ENCODE measurements around the gene LIAS. TPM values are rescaled to one million over a fixed set of nuclear protein-coding genes. Genes with fewer than 3 reads are reported as not detected.

LIAS gene
- total RNA-seq, 2 experiments from 2014 or later, result 35.8 to 42.5 TPM

DNA sequence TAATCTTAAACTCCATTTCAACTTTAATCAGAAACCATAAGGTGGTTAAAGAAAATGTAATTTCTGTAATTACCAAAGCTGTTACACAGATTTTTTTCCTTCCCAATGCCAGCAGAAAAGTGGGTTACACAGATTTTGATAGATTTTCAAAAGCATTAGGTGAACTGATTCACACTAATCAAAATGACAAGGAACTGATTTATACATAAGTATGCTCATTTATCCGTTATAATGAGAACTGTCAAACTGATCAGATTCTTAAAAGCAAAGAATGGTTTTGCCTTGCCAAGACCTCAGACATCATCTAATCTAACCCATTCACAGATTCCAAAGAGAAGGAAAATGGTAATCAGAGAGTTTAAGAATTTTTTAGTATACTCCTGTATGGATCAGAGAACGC, 63.2 kb downstream of the LIAS start:
- DNase-seq (no peak), ATAC-seq (no peak)
- POLR2A ChIA-PET, result no interaction called here
- intact Hi-C loops (cut with micrococcal nuclease), result no loop called here
- H3K4me3 Mint-ChIP-seq, result no peak overlapping the region
- no peaks in the 10 kb centered on the region for H3K36me3 Mint-ChIP-seq (ENCODE audit: low read depth)
- H3K27ac Mint-ChIP-seq, result no peak overlapping the region
- no peaks in the 10 kb centered on the region for H3K9me3 Mint-ChIP-seq
- H3K4me1 Mint-ChIP-seq (ENCODE audit: low read depth), result peaks cover 11% of the 10 kb centered on the region
- no peaks in the 10 kb centered on the region for H3K27me3 Mint-ChIP-seq
- TF ChIP-seq, protein P1, sequence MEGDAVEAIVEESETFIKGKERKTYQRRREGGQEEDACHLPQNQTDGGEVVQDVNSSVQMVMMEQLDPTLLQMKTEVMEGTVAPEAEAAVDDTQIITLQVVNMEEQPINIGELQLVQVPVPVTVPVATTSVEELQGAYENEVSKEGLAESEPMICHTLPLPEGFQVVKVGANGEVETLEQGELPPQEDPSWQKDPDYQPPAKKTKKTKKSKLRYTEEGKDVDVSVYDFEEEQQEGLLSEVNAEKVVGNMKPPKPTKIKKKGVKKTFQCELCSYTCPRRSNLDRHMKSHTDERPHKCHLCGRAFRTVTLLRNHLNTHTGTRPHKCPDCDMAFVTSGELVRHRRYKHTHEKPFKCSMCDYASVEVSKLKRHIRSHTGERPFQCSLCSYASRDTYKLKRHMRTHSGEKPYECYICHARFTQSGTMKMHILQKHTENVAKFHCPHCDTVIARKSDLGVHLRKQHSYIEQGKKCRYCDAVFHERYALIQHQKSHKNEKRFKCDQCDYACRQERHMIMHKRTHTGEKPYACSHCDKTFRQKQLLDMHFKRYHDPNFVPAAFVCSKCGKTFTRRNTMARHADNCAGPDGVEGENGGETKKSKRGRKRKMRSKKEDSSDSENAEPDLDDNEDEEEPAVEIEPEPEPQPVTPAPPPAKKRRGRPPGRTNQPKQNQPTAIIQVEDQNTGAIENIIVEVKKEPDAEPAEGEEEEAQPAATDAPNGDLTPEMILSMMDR (IDR thresholded peaks at IDR 0.05), result no peak
- CTCF ChIA-PET, result interaction anchor here (0.6 to 1.0 kb wide), 2 partner anchors 30 to 125 kb away, joined by 3 read pairs; no protein-coding TSS in a partner anchor

GRCh38 chr4:39524161-39524957, 65.5 kb downstream of the LIAS start:
- H3K9me3 Mint-ChIP-seq, result no peaks in the 10 kb centered on the region
- intact Hi-C loops (cut with micrococcal nuclease), result no loop called here
- POLR2A ChIA-PET, result no interaction called here
- H3K27me3 Mint-ChIP-seq, result no peaks in the 10 kb centered on the region
- H3K4me1 Mint-ChIP-seq (ENCODE audit: low read depth), result peaks cover 17% of the 10 kb centered on the region
- no peaks in the 10 kb centered on the region for H3K36me3 Mint-ChIP-seq (ENCODE audit: low read depth)
- DNase-seq (no peak), ATAC-seq (no peak)
- TF ChIP-seq, protein P1 (IDR thresholded peaks at IDR 0.05), result no peak
- CTCF ChIA-PET, result interaction anchor here (0.9 kb wide), 1 partner anchor 55 kb away, joined by 3 read pairs; no protein-coding TSS in a partner anchor
- H3K27ac Mint-ChIP-seq, result no peak overlapping the region
- H3K4me3 Mint-ChIP-seq, result no peak overlapping the region

DNA sequence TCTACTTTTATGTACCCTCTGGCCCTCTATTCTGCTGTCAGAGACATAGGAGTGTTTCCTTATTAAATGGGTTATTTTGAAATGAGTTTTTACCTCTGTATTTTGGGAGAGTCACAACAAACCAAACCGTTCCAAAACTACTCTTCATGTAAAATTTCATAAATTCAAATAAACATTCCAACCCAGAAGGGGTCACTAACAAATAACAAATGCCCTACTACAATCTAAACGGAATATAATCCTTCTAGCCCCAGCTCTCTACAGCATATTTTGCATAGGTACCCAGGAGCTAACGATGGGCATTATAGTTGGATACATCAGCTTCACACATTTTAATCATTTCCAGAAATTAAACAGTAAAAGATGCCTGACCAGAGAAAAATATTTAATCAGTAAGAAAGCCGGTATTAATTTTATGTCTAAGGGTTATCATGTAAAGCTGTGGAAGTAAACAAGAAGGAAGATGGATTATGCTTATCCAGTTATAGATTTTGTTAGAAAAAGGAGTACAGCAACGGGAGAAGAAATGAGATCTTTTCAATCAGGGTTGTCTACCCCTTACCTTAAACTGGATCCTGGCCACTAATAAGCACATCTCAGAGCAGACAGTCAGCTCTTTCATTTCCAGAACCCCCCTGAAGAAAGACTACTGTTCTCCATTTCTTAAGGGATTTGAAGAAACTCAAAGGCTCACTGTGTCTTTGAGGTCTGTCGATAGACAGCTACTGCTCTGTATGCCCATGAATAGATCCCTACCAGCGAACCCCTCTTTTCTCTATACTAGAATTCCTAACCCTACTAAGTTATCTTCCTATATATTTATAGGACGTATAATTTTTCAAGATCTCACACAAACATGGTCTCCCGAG, 67.2 kb downstream of the LIAS start:
- ATAC-seq, result no peak
- POLR2A ChIA-PET, result interaction anchor here (1.1 to 1.5 kb wide), 2 partner anchors 113 to 532 kb away, joined by 3 read pairs; partner anchors contain the start of gene SMIM14

GRCh38 chr4:39526765-39527295, 68.0 kb downstream of the LIAS start:
- H3K4me3 Mint-ChIP-seq, result peak overlapping the region; percentile 85
- POLR2A ChIA-PET, result interaction anchor here (0.5 to 1.5 kb wide), 6 partner anchors 12 to 531 kb away, joined by 3 to 6 read pairs (median 3); partner anchors contain the start of genes SMIM14 and UBE2K
- no peaks in the 10 kb centered on the region for H3K27me3 Mint-ChIP-seq
- H3K9me3 Mint-ChIP-seq, result peaks cover 16% of the 10 kb centered on the region
- peaks cover 18% of the 10 kb centered on the region for H3K36me3 Mint-ChIP-seq (ENCODE audit: low read depth)
- H3K27ac Mint-ChIP-seq, result peak overlapping the region; percentile 84
- ATAC-seq (peak; percentile 14), DNase-seq (peak; percentile 65)
- CTCF ChIA-PET, result interaction anchor here (0.6 to 1.4 kb wide), 3 partner anchors 57 to 111 kb away, joined by 3 to 4 read pairs (median 3); no protein-coding TSS in a partner anchor
- intact Hi-C loops (cut with micrococcal nuclease), result loop anchor here (5.0 kb wide), 1 partner anchor 110 kb away; the partner anchor contains the start of gene SMIM14
- peaks cover 17% of the 10 kb centered on the region for H3K4me1 Mint-ChIP-seq (ENCODE audit: low read depth)
- TF ChIP-seq, protein P1 (IDR thresholded peaks at IDR 0.05), result no peak

More for the DNA sequence above, 67.2 kb downstream of the LIAS start:
- peak overlapping the region; percentile 84 for H3K27ac Mint-ChIP-seq
- intact Hi-C loops (cut with micrococcal nuclease), result loop anchor here (5.0 kb wide), 1 partner anchor 111 kb away; the partner anchor contains the start of gene SMIM14
- H3K4me1 Mint-ChIP-seq (ENCODE audit: low read depth), result peaks cover 17% of the 10 kb centered on the region
- CTCF ChIA-PET, result interaction anchor here (0.9 to 1.4 kb wide), 3 partner anchors 18 to 112 kb away, joined by 3 to 4 read pairs (median 3); no protein-coding TSS in a partner anchor
- peak overlapping the region; percentile 85 for H3K4me3 Mint-ChIP-seq
- no peaks in the 10 kb centered on the region for H3K27me3 Mint-ChIP-seq
- TF ChIP-seq, protein P1 (IDR thresholded peaks at IDR 0.05), result no peak
- peaks cover 11% of the 10 kb centered on the region for H3K36me3 Mint-ChIP-seq (ENCODE audit: low read depth)
- no peak for DNase-seq
- peaks cover 10% of the 10 kb centered on the region for H3K9me3 Mint-ChIP-seq
